IPS-20b (cell line): Measurements from ENCODE around the gene ANKRD44.

Experiments used
- H3K27ac ChIP-seq: one replicate; pipeline ENCODE4 v1.5.1; 2013; ENCODE audit warnings: low read length
- H3K27me3 ChIP-seq: 2 replicates; pipeline ENCODE4 v1.6.1; 2013; ENCODE audit warnings: mild to moderate bottlenecking, low read length, inconsistent platforms; ENCODE audit not compliant: insufficient read depth
- H3K36me3 ChIP-seq: 2 replicates; pipeline ENCODE4 v1.6.1; 2013; ENCODE audit warnings: low read depth, mild to moderate bottlenecking, inconsistent platforms, low read length, moderate library complexity; ENCODE audit not compliant: insufficient read depth
- H3K4me1 ChIP-seq: 2 replicates; pipeline ENCODE4 v1.6.1; 2013; ENCODE audit warnings: mild to moderate bottlenecking, control low read depth, inconsistent platforms, low read length, moderate library complexity; ENCODE audit not compliant: insufficient read depth
- H3K4me3 ChIP-seq: 2 replicates; pipeline ENCODE4 v1.5.1; 2013; ENCODE audit warnings: mild to moderate bottlenecking, low read length, inconsistent platforms
- H3K9ac ChIP-seq: 2 replicates; pipeline ENCODE4 v1.6.1; 2013; ENCODE audit warnings: low read depth, mild to moderate bottlenecking, inconsistent platforms, low read length, moderate library complexity
- H3K9me3 ChIP-seq: 2 replicates; pipeline ENCODE4 v1.6.1; 2013; ENCODE audit warnings: mild to moderate bottlenecking, low read depth, low read length, inconsistent platforms; ENCODE audit not compliant: insufficient read depth

Gene ANKRD44

DNA sequence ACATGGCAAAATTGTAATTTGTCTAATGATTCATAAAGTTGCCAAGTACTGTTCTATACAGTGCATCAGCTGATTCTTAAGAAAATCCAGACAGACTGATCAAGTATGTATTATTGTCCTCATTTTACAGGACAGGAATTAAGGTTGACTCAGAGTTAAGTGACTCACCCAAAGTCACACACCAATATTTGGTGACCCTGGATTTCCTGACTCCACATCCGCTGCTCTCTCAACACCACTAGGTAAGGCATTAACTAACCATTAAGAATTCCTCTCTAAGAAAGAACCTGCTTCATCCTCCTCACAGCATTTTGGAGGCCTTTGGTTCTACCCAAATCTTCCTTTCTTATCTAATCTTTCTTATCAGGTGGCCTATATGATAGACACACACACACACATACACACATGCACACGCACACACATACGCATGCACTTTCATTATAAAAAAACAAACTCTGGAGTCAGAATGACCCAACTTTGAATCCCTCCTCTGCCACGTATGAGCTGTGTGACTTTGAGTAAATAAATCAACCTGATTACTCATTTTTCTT lies 150.8 kb downstream of the ANKRD44 start:
- H3K4me3 ChIP-seq: no peak overlapping the region
- no peaks in the 10 kb centered on the region for H3K36me3 ChIP-seq
- peaks cover under 1% of the 10 kb centered on the region; the same call in 1 of the 2 replicates for H3K27me3 ChIP-seq
- H3K9ac ChIP-seq: no peak overlapping the region
- no peaks in the 10 kb centered on the region; the same call in 1 of the 2 replicates for H3K9me3 ChIP-seq
- H3K27ac ChIP-seq: no peak overlapping the region
- no peaks in the 10 kb centered on the region; the same call in 1 of the 2 replicates for H3K4me1 ChIP-seq

DNA sequence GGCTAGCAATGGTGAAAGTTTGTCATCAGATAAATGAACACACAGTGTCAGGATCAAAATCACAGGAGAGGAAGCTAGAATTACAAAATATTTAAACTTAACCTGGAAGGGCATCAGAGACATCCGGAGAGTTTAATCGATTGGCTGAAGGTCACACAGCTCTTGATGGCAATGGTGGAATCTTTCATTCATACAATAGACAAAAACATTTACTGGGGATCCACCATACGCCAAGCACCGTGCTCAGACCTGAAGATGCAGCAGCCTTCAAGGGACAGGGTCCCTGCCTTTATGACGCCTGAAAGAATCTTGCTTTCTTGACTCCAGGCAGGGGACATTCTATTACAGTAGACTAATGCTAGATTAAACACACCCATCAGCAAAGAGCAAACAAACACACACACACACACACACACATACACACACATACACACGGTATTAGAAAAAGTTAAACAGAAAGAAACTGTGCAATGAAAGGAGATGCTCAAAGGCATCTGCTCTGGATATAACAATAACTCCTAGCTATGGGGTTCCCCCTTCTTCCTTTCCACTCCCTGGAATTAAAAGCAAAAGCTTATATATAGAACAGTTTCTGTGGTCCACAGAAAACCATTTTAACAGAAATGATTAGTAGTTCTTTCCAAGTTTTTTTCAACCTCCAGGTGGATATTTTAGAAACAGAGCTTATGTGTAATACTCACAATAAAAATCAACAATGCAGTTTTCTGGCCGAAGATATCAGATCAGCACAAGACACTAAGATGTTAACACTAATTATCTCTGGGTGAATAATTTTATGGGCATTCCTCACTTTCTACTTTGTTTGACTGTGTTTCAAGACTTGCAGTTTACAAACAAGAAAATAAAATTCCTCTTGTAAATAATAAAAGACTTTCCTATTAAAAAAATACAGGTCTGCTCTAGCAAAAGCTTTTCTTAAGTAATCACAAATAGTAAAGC lies 151.7 kb downstream of the ANKRD44 start:
- Histone ChIP-seq H3K27ac (no peak overlapping the region), H3K9ac (no peak overlapping the region), H3K4me1 (no peaks in the 10 kb centered on the region; the same call in 1 of the 2 replicates)

GRCh38 chr2:197157879-197158537 lies 152.6 kb downstream of the ANKRD44 start:
- no peaks in the 10 kb centered on the region for H3K27me3 ChIP-seq
- H3K9me3 ChIP-seq: no peaks in the 10 kb centered on the region; the same call in 1 of the 2 replicates
- no peak overlapping the region for H3K9ac ChIP-seq
- H3K36me3 ChIP-seq: no peaks in the 10 kb centered on the region
- H3K27ac ChIP-seq: no peak overlapping the region
- H3K4me1 ChIP-seq: no peaks in the 10 kb centered on the region
- no peak overlapping the region for H3K4me3 ChIP-seq

More for the DNA sequence above, 151.7 kb downstream of the ANKRD44 start:
- no peaks in the 10 kb centered on the region for H3K27me3 ChIP-seq
- no peaks in the 10 kb centered on the region; the same call in 1 of the 2 replicates for H3K9me3 ChIP-seq
- no peak overlapping the region for H3K4me3 ChIP-seq
- H3K36me3 ChIP-seq: no peaks in the 10 kb centered on the region

- Histone ChIP-seq H3K27ac (no peak overlapping the region), H3K9ac (no peak overlapping the region), H3K4me3 (no peak overlapping the region), H3K9me3 (no peaks in the 10 kb centered on the region; the same call in 1 of the 2 replicates), H3K4me1 (peaks cover 3% of the 10 kb centered on the region; the same call in 1 of the 2 replicates), H3K27me3 (no peaks in the 10 kb centered on the region), H3K36me3 (no peaks in the 10 kb centered on the region)
Measured at GRCh38 chr2:197156771-197157170, 153.8 kb downstream of the ANKRD44 start.

GRCh38 chr2:197152451-197153228 lies 157.9 kb downstream of the ANKRD44 start:
- H3K9ac ChIP-seq: no peak overlapping the region
- no peaks in the 10 kb centered on the region for H3K27me3 ChIP-seq
- no peaks in the 10 kb centered on the region; the same call in 1 of the 2 replicates for H3K9me3 ChIP-seq
- H3K36me3 ChIP-seq: no peaks in the 10 kb centered on the region
- H3K4me1 ChIP-seq: peaks cover 3% of the 10 kb centered on the region; the same call in 1 of the 2 replicates
- H3K4me3 ChIP-seq: no peak overlapping the region
- no peak overlapping the region for H3K27ac ChIP-seq

- H3K27ac ChIP-seq: no peak overlapping the region
- no peaks in the 10 kb centered on the region for H3K27me3 ChIP-seq
- no peak overlapping the region for H3K4me3 ChIP-seq
- H3K36me3 ChIP-seq: no peaks in the 10 kb centered on the region
- peaks cover 3% of the 10 kb centered on the region; the same call in 1 of the 2 replicates for H3K4me1 ChIP-seq
- H3K9me3 ChIP-seq: no peaks in the 10 kb centered on the region
- H3K9ac ChIP-seq: no peak overlapping the region
Measured at GRCh38 chr2:197149546-197149945, 161.0 kb downstream of the ANKRD44 start.

- Histone ChIP-seq H3K27me3 (no peaks in the 10 kb centered on the region), H3K4me3 (no peak overlapping the region), H3K9ac (no peak overlapping the region), H3K9me3 (no peaks in the 10 kb centered on the region), H3K4me1 (peaks cover 3% of the 10 kb centered on the region; the same call in 1 of the 2 replicates), H3K36me3 (no peaks in the 10 kb centered on the region), H3K27ac (no peak overlapping the region)
Measured at GRCh38 chr2:197148401-197148800, 162.2 kb downstream of the ANKRD44 start.

DNA sequence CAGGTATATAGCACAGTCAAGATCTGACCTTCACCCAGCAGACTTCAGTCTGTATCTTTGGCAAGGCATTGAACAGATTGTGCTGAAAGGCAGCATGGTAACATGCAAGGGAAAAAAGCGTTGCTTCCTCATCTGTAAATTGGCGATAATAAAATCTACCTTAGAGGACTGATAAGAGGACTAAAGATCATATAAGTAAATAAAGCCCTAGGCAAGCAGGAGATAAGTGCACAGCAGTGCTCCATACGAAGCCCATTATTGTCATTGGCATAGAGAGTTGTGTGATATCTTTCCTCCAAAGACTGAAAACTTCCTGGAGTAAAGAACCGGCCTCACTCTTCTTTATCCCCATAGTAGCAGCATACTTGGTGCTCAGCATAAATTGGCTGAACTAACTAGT lies 162.6 kb downstream of the ANKRD44 start:
- no peaks in the 10 kb centered on the region for H3K27me3 ChIP-seq
- no peaks in the 10 kb centered on the region for H3K36me3 ChIP-seq
- H3K9ac ChIP-seq: no peak overlapping the region
- H3K4me1 ChIP-seq: peaks cover 3% of the 10 kb centered on the region; the same call in 1 of the 2 replicates
- H3K4me3 ChIP-seq: no peak overlapping the region
- H3K27ac ChIP-seq: no peak overlapping the region
- H3K9me3 ChIP-seq: no peaks in the 10 kb centered on the region

DNA sequence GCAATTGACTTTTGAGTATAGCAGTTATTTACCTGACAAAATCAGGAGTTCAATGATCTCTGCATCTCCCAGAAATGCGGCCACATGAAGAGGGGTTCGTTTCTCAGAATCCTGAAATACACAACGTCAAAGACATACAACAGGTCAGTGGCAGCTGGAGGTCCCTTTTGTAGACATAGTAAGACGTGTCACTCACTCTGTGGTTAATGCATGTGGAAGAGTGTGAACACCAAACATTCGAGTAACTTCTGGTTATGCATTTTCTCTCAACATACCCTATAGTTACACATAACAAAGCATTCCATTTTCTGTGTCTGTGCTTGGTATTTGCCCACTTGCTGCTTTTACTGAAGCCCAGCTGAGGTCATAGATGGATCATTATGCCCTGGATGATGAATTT lies 163.6 kb downstream of the ANKRD44 start:
- Histone ChIP-seq H3K4me3 (no peak overlapping the region), H3K9me3 (no peaks in the 10 kb centered on the region), H3K9ac (no peak overlapping the region), H3K27ac (no peak overlapping the region), H3K4me1 (no peaks in the 10 kb centered on the region), H3K36me3 (no peaks in the 10 kb centered on the region), H3K27me3 (no peaks in the 10 kb centered on the region)

DNA sequence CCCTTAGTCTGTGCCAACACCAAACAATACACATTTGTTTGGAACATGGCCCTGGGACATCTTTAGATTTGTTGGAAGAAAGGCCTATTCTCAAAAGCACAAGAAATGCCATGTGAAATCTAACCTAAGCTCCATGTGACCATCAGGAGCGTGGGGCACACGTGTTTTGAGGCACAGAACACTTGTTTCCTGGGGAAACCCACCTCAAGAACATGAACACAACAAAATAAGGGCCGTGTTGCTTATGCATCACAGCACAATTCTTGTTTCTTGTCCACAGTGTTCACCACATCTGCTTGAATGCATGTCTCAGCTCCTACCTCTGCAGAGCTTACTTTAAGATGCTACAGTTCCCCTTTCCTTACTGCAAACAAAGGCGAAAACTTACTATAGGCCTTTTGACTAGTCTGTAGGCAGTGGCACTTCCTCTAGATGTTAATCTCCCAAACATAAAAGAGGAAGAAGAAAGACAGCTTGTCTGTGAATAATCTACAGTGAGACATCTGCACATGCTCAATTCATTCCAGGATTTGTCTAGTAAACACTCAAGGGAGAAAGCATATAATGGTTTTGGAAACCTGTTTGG lies 165.0 kb downstream of the ANKRD44 start:
- Histone ChIP-seq H3K4me3 (no peak overlapping the region), H3K4me1 (no peaks in the 10 kb centered on the region), H3K36me3 (no peaks in the 10 kb centered on the region), H3K9me3 (no peaks in the 10 kb centered on the region), H3K9ac (no peak overlapping the region), H3K27me3 (no peaks in the 10 kb centered on the region), H3K27ac (no peak overlapping the region)

GRCh38 chr2:197144183-197144582 lies 166.4 kb downstream of the ANKRD44 start:
- Histone ChIP-seq H3K27ac (no peak overlapping the region), H3K36me3 (no peaks in the 10 kb centered on the region), H3K4me1 (no peaks in the 10 kb centered on the region), H3K27me3 (no peaks in the 10 kb centered on the region), H3K4me3 (no peak overlapping the region), H3K9ac (no peak overlapping the region), H3K9me3 (no peaks in the 10 kb centered on the region)
